Stimulated activated CD4-positive, alpha-beta T cell treated with anti-CD3 and anti-CD28 coated beads, TNF-alpha, amount 100 ng/mL, for 48 hours (primary cell): ENCODE data around the gene PCDHGB5.

Experiments
- DNase-seq, 3 donors: peaks; one replicate each; pipeline ENCODE4 v3.0.0-alpha.2; 2020; ENCODE audit warnings: low read depth in 3 of 3

Gene PCDHGB5

GRCh38 chr5:141397756-141398551 is at the start of gene PCDHGB5:
TSS of gene PCDHGB5 (plus strand) at chr5:141397947. CDS start at chr5:141398128, 181 bp downstream.
- peak in 1 of 3 donors; percentile 24 for DNase-seq

GRCh38 chr5:141349917-141350619 is 47.7 kb upstream of the PCDHGB5 start, which contains the start of gene PCDHGB1:
TSS of gene PCDHGB1 (plus strand) at chr5:141350099. CDS start at chr5:141350261, 162 bp downstream.
- DNase-seq = no peak

DNA sequence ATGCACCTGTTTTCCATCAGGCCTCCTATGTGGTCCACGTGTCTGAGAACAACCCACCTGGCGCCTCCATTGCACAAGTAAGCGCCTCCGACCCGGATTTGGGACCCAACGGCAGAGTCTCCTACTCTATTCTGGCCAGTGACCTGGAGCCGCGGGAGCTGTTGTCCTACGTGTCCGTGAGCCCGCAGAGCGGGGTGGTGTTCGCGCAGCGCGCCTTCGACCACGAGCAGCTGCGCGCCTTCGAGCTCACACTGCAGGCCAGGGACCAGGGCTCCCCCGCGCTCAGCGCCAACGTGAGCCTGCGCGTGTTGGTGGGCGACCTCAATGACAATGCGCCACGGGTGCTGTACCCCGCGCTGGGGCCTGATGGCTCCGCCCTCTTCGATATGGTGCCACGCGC is 46.2 kb upstream of the PCDHGB5 start:
- no peak for DNase-seq

DNA sequence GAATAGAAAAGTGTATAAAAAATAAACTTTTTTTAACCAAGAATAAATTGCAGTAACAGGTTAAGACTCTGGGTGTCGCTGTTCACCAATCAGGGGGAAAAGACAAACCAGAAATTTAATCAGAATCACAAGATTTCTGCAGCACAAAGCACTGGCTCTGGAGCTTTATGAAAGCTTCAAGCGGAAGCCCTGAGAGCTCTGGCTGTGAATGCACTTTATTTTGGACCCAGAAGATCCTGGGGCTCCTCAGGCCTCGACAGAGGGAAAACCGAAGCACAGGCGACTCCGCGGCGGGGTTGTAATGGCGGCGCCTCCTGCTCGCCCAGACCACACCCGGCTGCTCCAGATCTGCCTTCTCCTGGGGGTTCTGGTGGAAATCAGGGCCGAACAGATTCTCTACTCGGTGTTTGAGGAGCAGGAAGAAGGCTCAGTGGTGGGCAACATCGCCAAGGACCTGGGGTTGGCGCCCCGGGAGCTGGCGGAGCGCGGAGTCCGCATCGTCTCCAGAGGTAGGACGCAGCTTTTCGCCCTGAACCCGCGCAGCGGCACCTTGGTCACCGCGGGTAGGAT is 42.8 kb upstream of the PCDHGB5 start, which contains the start of gene PCDHGA4:
Gene PCDHGA4 (plus strand): TSS at position 122 of the 570 bp plus-strand sequence. CDS start 87 bp downstream, at position 209.
- no peak for DNase-seq

- no peak for DNase-seq
Observed at GRCh38 chr5:141355641-141356040, 42.1 kb upstream of the PCDHGB5 start.

- no peak for DNase-seq
Observed at GRCh38 chr5:141356133-141356532, 41.6 kb upstream of the PCDHGB5 start.

- DNase-seq = no peak
Observed at GRCh38 chr5:141356950-141357349, 40.8 kb upstream of the PCDHGB5 start.

DNA sequence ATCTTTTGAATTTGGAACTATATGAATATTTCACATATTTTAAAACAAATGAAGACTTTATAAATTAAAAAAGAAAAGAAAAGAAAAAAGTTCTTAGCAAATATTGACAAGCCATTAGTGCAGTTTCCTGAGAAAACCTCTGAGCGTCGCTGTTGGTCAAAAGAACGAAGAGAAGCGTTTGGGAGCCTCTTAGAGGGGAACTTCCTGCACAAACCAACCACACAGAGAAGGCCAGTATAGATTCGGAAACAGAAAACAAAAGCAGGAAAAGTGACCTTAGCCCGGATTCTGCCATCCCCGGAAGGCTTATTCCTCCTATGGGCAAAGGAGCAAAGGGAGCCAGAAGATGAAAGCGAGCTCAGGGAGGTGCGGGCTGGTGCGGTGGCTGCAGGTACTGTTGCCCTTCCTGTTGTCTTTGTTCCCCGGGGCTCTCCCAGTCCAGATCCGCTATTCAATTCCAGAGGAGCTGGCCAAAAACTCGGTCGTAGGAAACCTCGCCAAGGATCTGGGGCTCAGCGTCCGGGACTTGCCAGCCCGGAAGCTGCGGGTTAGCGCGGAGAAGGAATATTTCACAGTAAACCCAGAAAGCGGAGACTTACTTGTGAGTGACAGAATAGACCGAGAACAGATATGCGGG is 37.8 kb upstream of the PCDHGB5 start, which contains the start of gene PCDHGB2:
Gene PCDHGB2 (plus strand): TSS at position 205 of the 637 bp plus-strand sequence. CDS start 142 bp downstream, at position 347.
- DNase-seq = no peak

DNA sequence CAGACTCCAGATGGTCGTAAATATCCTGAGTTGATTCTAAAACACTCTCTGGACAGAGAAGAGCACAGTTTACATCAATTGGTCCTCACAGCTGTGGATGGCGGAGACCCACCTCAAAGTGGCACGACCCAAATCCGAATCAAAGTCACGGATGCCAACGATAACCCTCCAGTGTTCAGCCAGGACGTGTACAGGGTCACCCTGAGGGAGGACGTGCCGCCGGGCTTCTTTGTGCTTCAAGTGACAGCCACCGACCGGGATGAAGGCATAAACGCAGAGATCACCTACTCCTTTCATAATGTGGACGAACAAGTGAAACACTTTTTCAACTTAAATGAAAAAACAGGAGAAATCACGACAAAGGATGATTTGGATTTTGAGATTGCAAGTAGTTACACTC is 37.1 kb upstream of the PCDHGB5 start:
- no peak for DNase-seq

- no peak for DNase-seq
Observed at GRCh38 chr5:141362719-141363118, 35.0 kb upstream of the PCDHGB5 start.

- DNase-seq = no peak
Observed at GRCh38 chr5:141363952-141364660, 33.6 kb upstream of the PCDHGB5 start, which contains the start of gene PCDHGA5. TSS of gene PCDHGA5 (plus strand) at chr5:141364162. CDS start at chr5:141364331, 169 bp downstream.

DNA sequence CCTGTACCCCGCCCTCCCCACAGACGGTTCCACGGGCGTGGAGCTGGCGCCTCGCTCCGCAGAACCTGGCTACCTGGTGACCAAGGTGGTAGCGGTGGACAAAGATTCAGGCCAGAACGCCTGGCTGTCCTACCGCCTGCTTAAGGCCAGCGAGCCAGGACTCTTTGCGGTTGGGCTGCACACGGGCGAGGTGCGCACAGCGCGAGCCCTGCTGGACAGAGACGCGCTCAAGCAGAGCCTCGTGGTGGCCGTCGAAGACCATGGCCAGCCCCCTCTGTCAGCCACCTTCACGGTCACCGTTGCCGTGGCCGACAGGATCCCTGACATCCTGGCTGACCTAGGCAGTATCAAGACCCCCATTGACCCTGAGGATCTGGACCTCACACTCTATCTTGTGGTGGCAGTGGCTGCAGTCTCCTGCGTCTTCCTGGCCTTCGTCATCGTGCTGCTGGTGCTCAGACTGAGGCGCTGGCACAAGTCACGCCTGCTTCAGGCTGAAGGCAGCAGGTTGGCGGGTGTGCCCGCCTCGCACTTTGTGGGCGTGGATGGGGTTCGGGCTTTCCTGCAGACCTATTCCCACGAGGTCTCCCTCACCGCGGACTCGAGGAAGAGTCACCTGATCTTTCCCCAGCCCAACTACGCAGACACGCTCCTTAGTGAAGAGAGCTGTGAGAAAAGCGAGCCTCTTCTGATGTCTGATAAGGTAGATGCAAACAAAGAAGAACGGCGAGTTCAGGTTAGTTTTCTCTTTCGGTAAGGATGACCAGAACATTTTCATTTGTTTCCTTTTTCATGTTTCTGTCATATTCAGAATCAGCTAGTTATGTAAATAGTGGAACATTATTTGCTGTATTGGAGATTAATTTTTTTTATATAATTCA is 31.5 kb upstream of the PCDHGB5 start:
- DNase-seq = no peak

DNA sequence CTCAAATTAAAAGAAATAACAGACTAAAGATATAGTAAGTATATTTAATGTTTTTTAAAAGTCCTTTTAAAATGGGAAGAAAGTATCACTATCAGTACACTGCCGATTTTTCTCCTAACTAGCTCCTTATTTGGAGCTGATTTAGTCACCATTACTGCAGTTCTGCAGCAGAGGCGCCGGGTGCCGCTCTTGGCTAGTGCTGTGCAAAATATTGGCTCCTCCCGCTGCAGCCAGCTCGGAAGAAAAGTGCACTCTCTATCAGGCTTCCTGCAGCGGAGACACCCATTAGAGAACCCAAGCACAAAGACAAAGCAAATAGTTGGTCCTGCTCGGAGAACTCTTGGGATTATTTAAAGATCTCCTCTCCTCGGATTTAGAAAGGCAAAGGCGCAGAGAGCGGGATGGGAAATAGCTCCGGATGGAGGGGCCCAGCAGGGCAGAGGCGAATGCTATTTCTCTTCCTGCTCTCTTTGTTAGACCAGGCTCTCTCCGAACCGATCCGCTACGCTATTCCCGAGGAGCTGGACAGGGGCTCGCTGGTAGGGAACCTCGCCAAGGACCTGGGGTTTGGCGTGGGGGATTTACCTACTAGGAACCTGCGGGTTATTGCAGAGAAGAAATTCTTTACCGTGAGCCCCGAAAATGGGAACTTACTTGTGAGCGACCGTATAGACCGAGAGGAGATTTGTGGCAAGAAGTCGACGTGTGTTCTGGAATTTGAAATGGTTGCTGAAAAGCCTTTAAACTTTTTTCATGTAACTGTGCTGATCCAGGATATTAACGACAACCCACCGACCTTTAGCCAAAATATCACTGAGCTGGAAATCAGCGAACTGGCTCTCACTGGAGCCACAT is 27.5 kb upstream of the PCDHGB5 start, which contains the start of gene PCDHGB3:
Gene PCDHGB3 (plus strand): TSS at position 249 of the 855 bp plus-strand sequence. CDS start 153 bp downstream, at position 402.
- DNase-seq = no peak

DNA sequence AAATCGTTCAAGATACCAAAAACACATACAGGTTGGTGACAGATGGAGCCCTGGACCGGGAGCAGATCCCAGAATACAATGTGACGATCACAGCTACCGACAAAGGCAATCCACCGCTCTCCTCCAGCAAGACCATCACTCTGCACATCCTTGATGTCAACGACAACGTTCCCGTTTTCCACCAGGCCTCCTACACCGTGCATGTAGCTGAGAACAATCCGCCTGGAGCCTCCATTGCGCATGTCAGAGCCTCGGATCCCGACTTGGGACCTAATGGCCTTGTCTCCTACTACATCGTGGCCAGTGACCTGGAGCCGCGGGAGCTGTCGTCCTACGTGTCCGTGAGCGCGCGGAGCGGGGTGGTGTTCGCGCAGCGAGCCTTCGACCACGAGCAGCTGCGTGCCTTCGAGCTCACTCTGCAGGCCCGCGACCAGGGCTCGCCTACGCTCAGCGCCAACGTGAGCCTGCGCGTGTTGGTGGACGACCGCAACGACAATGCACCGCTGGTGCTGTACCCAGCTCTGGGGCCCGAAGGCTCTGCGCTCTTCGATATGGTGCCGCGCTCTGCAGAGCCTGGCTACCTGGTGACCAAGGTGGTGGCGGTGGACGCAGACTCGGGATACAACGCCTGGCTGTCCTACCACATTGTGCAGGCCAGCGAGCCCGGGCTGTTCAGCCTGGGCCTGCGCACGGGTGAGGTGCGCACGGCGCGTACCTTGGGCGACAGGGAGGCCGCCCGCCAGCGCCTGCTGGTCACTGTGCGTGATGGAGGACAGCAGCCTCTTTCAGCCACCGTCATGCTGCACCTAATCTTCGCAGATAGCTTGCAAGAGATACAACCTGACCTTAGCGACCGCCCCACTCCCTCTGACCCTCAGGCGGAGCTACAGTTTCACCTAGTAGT is 25.9 kb upstream of the PCDHGB5 start:
- DNase-seq = no peak

- no peak for DNase-seq
Observed at GRCh38 chr5:141373673-141374317, 24.0 kb upstream of the PCDHGB5 start, which contains the start of gene PCDHGA6. TSS of gene PCDHGA6 (plus strand) at chr5:141373891. CDS start at chr5:141374084, 193 bp downstream.

DNA sequence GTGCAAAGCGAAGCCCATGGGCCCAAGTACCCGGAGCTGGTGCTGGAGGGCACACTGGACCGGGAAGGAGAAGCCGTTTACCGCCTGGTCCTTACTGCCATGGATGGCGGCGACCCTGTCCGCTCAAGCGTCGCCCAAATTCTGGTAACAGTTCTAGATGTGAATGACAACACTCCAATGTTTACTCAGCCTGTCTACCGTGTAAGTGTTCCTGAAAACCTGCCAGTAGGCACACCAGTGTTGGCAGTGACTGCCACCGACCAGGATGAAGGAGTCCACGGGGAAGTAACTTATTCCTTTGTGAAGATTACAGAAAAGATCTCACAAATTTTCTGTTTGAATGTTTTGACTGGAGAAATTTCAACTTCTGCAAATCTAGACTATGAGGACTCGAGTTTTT is 23.1 kb upstream of the PCDHGB5 start:
- no peak for DNase-seq
